Measurements from ENCODE around the gene ATP8A1. TPM values are rescaled to one million over a fixed set of nuclear protein-coding genes. Genes with fewer than 3 reads are reported as not detected.
"Not testable (repeated sequence)": the region's sequence is repeated elsewhere in the genome, so short reads cannot be mapped to it uniquely, and the experiment has no call there.

The ATP8A1 gene
- total and polyA plus RNA-seq, 2 of the 4 experiments (the other 2 are of a cell fraction): 0.12 to 0.36 TPM

- H3K27ac ChIP-seq (ENCODE audit: insufficient read depth, low read length): no peak overlapping the region
- H2AK9ac ChIP-seq (replicated peaks; ENCODE audit: low read depth, low read length, poor library complexity): no peak overlapping the region
- no peaks in the 10 kb centered on the region for H3K9me1 ChIP-seq (ENCODE audit: insufficient read depth, low read length)
- no peak overlapping the region for H3K4me2 ChIP-seq (ENCODE audit: low read depth, low read length)
- H3K9ac ChIP-seq (ENCODE audit: low read depth, low read length): no peak overlapping the region
- no peak overlapping the region for H4K8ac ChIP-seq (ENCODE audit: low read depth in 2 of 2, low read length in 2 of 2)
- no peak overlapping the region for H2AK5ac ChIP-seq (ENCODE audit: low read depth, low read length)
- no peak overlapping the region for H2AFZ ChIP-seq (replicated peaks; ENCODE audit: low read length, poor library complexity)
- intact Hi-C loops (cut with micrococcal nuclease) (no loop called here), dilution Hi-C loops (cut with HindIII; ENCODE audit: low sequenced_read_pairs, unreplicated experiment) (no loop called here), in situ Hi-C loops (cut with MboI; ENCODE audit: low sequenced_read_pairs) (no loop called here)
- no peaks in the 10 kb centered on the region for H4K20me1 ChIP-seq (ENCODE audit: insufficient read depth, low read length)
- POLR2A ChIA-PET (ENCODE audit: unreplicated experiment): interaction anchor here (0.6 kb wide), 1 partner anchor 1335 kb away, joined by 3 read pairs; no protein-coding TSS in a partner anchor
- DNase-seq (no peak), ATAC-seq (ENCODE audit: low read depth) (no peak)
- no peak overlapping the region for H3K23ac ChIP-seq (ENCODE audit: low read depth, low read length)
- H2BK20ac ChIP-seq (ENCODE audit: low read depth, low read length): no peak overlapping the region
- no peak overlapping the region for H4K91ac ChIP-seq (ENCODE audit: insufficient read depth, low read depth, low read length)
- no peak overlapping the region for H3K4ac ChIP-seq (ENCODE audit: low read depth, low read length)
- no peaks in the 10 kb centered on the region for H3K27me3 ChIP-seq (ENCODE audit: control insufficient read depth, insufficient read depth, low read length)
- TF ChIP-seq ELK1 (IDR thresholded peaks at IDR 0.05; ENCODE audit: borderline replicate concordance, low read depth, low read length): no peak
- TF ChIP-seq USF2 (IDR thresholded peaks at IDR 0.05; ENCODE audit: low read depth, low read length): no peak
- no peak for TF ChIP-seq NFE2L2 (IDR thresholded peaks at IDR 0.05; ENCODE audit: low read depth, low read length)
- TF ChIP-seq MAFK (IDR thresholded peaks at IDR 0.05; ENCODE audit: low read depth, low read length): no peak
- H2BK5ac ChIP-seq (ENCODE audit: low read depth, low read length, poor library complexity, severe bottlenecking): no peak overlapping the region
- H3K56ac ChIP-seq (ENCODE audit: extremely low read depth, insufficient read depth, low read length): no peak overlapping the region
- no peak overlapping the region for H4K5ac ChIP-seq (ENCODE audit: low read depth, low read length)
- CTCF ChIA-PET: interaction anchor here (0.6 kb wide), 1 partner anchor 89 kb away, joined by 3 read pairs; no protein-coding TSS in a partner anchor
- H2BK120ac ChIP-seq (ENCODE audit: low read depth, low read length): no peak overlapping the region
- no CpG with 5 or more reads among the region's 3 CpGs for WGBS, 2 experiments (ENCODE audit: extremely low coverage in 2 of 2, insufficient read length in 1 of 2)
- no peaks in the 10 kb centered on the region for H3K79me1 ChIP-seq (ENCODE audit: low read depth in 1 of 2, low read length in 2 of 2)
- H3K4me1 ChIP-seq (ENCODE audit: control insufficient read depth, insufficient read depth, low read length): no peaks in the 10 kb centered on the region
- H3K9me3 ChIP-seq (ENCODE audit: control insufficient read depth, insufficient read depth, low read length): no peaks in the 10 kb centered on the region
- no peak overlapping the region for H3K4me3 ChIP-seq (ENCODE audit: insufficient read depth, low read depth, low read length)
- no peak overlapping the region for H3K18ac ChIP-seq (ENCODE audit: low read depth, low read length)
- no peak overlapping the region for H2BK15ac ChIP-seq (ENCODE audit: low read depth, low read length)
- no peak overlapping the region for H3K14ac ChIP-seq (replicated peaks; ENCODE audit: low read depth, low read length)
- H3K36me3 ChIP-seq (ENCODE audit: control insufficient read depth, insufficient read depth, low read length): no peaks in the 10 kb centered on the region
- no TSS peak for BruUV-seq (replicated peaks)
Observed at GRCh38 chr4:42702895-42703294, 46.0 kb upstream of the ATP8A1 start.

- H3K9ac ChIP-seq (ENCODE audit: low read depth, low read length); H3K9me1 ChIP-seq (ENCODE audit: insufficient read depth, low read length); H3K56ac ChIP-seq (ENCODE audit: extremely low read depth, insufficient read depth, low read length); H4K20me1 ChIP-seq (ENCODE audit: insufficient read depth, low read length); H3K4me2 ChIP-seq (ENCODE audit: low read depth, low read length); H4K8ac ChIP-seq (ENCODE audit: low read depth in 2 of 2, low read length in 2 of 2); H4K91ac ChIP-seq (ENCODE audit: insufficient read depth, low read depth, low read length); H3K4me1 ChIP-seq (ENCODE audit: control insufficient read depth, insufficient read depth, low read length); H2BK20ac ChIP-seq (ENCODE audit: low read depth, low read length); H4K5ac ChIP-seq (ENCODE audit: low read depth, low read length); H2BK5ac ChIP-seq (ENCODE audit: low read depth, low read length, poor library complexity, severe bottlenecking); H3K36me3 ChIP-seq (ENCODE audit: control insufficient read depth, insufficient read depth, low read length); H3K18ac ChIP-seq (ENCODE audit: low read depth, low read length); H2AFZ ChIP-seq (replicated peaks; ENCODE audit: low read length, poor library complexity); BruUV-seq (replicated peaks); ATAC-seq (ENCODE audit: low read depth); dilution Hi-C loops (cut with HindIII; ENCODE audit: low sequenced_read_pairs, unreplicated experiment); intact Hi-C loops (cut with micrococcal nuclease); H3K9me3 ChIP-seq (ENCODE audit: control insufficient read depth, insufficient read depth, low read length); H3K23ac ChIP-seq (ENCODE audit: low read depth, low read length); H3K79me1 ChIP-seq (ENCODE audit: low read depth in 1 of 2, low read length in 2 of 2); H2AK9ac ChIP-seq (replicated peaks; ENCODE audit: low read depth, low read length, poor library complexity); H2BK120ac ChIP-seq (ENCODE audit: low read depth, low read length); POLR2A ChIA-PET (ENCODE audit: unreplicated experiment); DNase-seq; H3K27ac ChIP-seq (ENCODE audit: insufficient read depth, low read length); H3K14ac ChIP-seq (replicated peaks; ENCODE audit: low read depth, low read length); H2AK5ac ChIP-seq (ENCODE audit: low read depth, low read length); in situ Hi-C loops (cut with MboI; ENCODE audit: low sequenced_read_pairs); H3K27me3 ChIP-seq (ENCODE audit: control insufficient read depth, insufficient read depth, low read length); H3K4me3 ChIP-seq (ENCODE audit: insufficient read depth, low read depth, low read length); H3K4ac ChIP-seq (ENCODE audit: low read depth, low read length); CTCF ChIA-PET; H2BK15ac ChIP-seq (ENCODE audit: low read depth, low read length): not testable (repeated sequence)
- 50% methylated on average over 1 of the region's 7 CpGs; no CpG with 5 or more reads in 1 of the 2 experiments for WGBS, 2 experiments (ENCODE audit: extremely low coverage in 2 of 2, insufficient read length in 1 of 2)
Observed at GRCh38 chr4:42701780-42702179, 44.9 kb upstream of the ATP8A1 start.

Data from IMR-90 (cell line).